HG02981 (cell line): ENCODE data around the gene TCERG1L.

Experiments
- ATAC-seq: cut with Tn5 transposase; IDR thresholded peaks from one replicate; pipeline ENCODE4 v1.9.1; 2021; ENCODE audit warnings: mild to moderate bottlenecking, moderate library complexity; ENCODE audit not compliant: unreplicated experiment

The TCERG1L gene

GRCh38 chr10:131078131-131078881, 233.2 kb downstream of the TCERG1L start:
- no peak for ATAC-seq

DNA sequence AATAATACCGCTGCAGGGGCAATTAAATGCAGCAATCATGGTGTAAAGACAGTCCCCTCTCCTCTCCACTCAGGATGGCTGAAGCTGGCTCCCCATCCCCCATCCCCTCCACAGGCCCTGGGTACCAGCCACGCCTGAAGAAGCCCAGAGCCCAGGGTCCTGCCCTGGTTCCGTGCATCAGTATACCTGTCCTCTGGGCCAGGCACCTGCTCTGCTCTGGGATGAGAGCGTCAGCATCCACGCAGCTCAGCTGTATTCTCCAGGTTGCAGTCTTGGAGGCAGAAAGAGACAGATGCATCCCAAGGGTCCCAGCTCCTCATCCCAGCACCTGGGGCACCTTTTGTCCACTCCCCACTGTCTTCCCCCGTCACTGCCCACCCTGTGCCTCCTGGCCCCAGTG, 233.8 kb downstream of the TCERG1L start:
- no peak for ATAC-seq

GRCh38 chr10:131077031-131077430, 234.5 kb downstream of the TCERG1L start:
- no peak for ATAC-seq

DNA sequence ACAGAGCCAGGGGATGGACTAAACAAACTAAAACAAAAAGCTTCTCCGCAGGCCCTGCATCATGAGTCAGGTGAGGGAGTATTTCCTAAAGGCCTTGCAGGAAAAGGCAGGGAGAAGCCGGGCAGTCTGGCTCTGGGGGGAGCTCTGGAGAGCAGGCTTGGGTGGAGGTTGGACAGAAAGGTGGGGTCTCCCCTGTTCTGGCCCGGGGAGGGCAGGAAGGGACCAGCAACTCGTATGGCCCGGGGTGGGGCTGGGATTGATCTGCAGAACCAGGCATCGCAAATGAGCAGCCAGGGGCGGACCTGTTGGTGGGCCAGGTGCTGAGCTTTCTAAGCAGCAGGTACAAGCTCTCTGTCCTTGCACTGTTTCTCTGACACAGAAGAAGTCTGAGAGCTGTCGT, 235.2 kb downstream of the TCERG1L start:
- ATAC-seq: no peak

GRCh38 chr10:131075218-131075770, 236.2 kb downstream of the TCERG1L start:
- ATAC-seq: no peak

DNA sequence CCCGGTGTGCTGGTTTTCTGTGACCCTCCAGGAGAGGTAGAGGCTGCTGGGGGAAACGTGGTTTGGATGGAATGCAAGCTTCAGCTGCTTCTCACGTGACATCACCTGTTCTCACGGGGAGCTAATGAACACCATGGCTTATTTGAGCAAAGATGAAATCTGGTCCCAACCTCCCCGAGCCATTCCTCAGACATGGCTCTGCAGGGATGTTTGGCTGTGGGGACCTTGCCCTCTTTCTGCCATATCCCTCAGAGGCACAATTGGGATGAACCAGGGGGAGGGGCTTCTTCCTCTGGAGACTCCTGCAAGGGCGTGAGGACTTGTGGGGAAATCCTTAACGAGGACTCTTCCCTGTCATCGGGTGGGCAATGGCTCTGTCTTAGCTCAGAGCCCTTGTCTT, 236.8 kb downstream of the TCERG1L start:
- ATAC-seq: no peak

GRCh38 chr10:131073469-131074035, 238.0 kb downstream of the TCERG1L start:
- no peak for ATAC-seq

DNA sequence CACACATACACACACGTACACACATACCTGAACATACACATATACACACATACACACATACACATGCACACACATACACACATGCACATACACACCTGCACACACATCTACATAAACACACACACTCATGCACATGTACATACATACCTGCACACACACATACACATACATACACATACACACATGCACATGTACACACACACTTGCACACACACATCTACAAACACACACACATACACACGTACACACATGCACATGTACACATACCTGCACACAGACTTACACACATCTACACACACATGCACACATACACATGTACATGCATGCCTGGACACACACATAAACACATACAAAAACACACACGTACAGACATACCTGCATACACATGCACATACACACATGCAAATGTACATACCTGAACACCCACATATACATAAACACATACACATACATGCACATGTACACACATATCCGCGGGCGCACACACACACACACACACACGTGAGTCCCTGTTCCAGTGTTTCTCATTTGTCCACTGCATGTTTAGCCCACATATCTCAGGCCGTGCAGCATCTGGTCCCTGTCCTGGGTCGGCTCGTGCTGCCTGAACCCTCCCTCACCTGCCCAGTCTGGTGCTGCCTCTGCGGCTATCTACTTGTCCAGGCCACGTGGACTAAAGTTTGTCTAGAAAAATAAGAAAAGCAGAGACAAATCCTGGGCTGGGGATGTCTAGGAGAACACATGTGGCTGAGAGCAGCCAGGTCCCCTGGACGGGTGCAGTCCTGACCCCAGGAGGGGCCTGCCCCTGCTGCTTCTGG, 238.7 kb downstream of the TCERG1L start:
- ATAC-seq: no peak

DNA sequence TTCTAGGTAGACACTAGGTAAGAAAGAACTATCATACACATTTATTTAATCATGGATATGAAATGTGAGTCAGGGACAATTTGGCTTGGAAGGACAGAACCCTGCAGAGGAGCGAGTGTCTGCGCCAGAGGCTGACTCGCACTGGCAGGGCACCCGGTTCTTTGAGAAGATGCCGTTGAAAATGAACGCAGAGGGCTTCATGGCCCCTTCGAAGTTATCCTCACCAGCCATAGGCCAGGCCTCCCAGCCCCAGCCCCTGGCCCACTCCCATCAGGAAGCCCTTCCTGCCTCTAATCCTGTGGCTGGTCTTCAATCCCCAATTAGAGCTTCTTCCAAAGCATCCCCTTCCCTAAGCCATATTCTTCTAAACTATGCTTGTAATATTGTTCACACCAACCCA, 239.8 kb downstream of the TCERG1L start:
- ATAC-seq: no peak

GRCh38 chr10:131070856-131071255, 240.7 kb downstream of the TCERG1L start:
- ATAC-seq: no peak

DNA sequence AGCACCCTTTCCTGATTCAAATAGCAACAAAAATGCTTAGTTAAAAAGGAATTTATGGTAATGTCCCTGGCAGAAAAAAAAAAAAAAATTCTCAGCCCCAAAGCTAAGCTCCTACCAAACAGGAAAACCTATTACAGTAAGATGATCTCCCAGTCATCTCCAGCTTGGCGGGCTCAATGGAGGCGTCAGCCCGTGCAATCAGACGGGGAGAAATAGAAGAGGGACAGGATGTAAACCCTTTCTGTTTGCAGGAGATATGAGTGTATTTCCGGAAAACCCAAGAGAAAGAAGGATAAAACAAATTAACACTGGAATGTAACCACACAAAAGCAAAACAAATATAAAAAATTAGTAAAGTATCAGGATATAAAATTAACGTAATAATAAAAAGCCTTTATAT, 242.8 kb downstream of the TCERG1L start:
- ATAC-seq: no peak

GRCh38 chr10:131068311-131068710, 243.2 kb downstream of the TCERG1L start:
- ATAC-seq: no peak

DNA sequence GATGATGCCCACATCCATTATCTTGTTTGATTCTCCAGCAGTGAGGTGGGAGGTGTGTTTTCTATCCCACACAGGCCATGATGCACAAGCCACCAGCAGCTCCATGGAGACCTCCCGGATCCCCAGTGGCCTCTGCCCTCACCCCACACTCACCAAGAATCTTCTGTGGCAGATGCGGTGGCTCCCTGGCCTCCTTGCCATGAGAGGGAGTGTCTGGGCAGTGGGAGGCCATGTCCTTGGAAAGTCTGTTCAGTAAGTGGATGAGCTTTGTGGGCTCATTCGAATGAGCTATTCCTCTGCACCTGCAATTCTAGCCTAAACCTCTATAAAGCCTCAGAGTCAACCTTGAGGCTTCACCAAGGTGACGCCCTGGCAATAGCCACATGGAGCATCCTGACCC, 243.8 kb downstream of the TCERG1L start:
- ATAC-seq: no peak

- no peak for ATAC-seq
Measured at GRCh38 chr10:131065673-131066305, 245.7 kb downstream of the TCERG1L start.

DNA sequence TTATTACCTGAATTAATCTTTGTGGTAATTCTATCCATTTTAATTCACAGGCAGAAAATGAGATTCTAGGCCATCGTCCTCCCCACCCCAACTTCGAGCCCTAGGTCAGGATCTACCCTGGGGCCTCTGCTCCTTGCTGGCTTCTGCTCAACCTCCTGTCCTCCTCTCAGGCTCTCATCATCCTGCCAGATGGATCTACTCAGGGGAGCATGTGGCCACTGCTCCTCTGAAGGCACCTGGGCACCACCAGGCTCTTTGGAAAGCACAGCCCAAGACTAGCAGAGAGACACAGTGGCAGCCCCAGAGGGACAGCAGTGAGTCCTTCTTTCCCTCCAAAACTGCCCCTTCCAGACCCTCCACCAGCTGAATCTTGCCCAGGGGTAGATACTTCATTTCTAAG, 248.2 kb downstream of the TCERG1L start:
- no peak for ATAC-seq

DNA sequence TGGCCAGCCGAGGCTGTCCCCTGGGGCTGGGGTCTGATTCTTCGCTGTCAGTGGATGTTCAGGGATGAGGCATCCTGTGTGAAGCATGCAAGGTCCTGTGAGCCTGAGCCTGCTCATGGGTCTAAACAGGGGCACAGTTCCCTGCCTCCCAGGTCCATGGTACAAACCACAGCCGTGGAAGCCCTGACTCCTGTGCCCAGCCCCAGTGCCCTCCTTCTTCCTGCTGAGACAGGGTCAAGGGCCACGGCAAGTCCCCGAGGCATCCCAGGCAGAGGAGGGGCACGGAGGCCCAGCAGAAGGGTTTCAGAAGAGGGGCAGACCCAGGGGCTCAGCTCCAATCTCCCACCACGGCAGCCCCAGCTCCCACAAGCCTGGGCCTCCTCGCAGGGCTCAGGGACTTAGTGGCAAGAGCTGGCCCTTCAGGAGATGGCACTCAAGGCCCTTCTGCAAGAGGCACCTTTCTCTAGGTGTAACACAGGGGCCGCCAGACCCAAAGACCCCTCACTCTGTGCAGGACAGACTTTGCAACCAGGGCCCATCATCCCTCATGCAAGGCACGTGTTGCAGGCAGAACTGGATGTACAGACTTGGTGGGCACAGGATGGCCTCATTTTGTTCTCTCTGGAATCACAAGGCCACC, 248.8 kb downstream of the TCERG1L start:
- ATAC-seq: no peak

GRCh38 chr10:131061216-131061615, 250.3 kb downstream of the TCERG1L start:
- no peak for ATAC-seq

- no peak for ATAC-seq
Measured at GRCh38 chr10:131059881-131060280, 251.6 kb downstream of the TCERG1L start.

DNA sequence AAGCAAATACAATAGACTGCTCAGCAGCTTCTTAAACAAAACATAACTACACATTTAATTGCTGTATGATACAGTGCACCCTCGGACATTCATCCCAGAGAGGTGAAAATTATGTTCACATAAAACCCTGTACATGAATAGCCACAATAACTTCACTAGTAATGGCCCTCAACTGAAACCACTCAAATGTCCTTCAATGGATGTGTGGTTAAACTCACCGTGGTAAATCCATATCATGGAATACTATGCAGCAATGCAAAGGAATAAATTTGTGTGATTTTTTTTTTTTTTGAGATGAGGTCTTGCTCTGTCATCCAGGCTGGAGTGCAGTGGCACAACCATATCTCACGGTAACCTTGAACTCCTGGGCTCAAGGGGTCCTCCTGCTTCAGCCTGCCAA, 252.7 kb downstream of the TCERG1L start:
- ATAC-seq: no peak

GRCh38 chr10:131056781-131057180, 254.7 kb downstream of the TCERG1L start:
- no peak for ATAC-seq

GRCh38 chr10:131056091-131056579, 255.4 kb downstream of the TCERG1L start:
- no peak for ATAC-seq
